GM18498 (cell line): Measurements from ENCODE around the gene TAGLN.
A peak's percentile ranks its signal among the peaks of the same experiment; 100 is the strongest.

Experiments
- ATAC-seq: cut with Tn5 transposase; IDR thresholded peaks from one replicate; pipeline ENCODE4 v1.9.1; 2021; ENCODE audit warnings: mild to moderate bottlenecking, moderate library complexity; ENCODE audit not compliant: unreplicated experiment

Gene TAGLN

DNA sequence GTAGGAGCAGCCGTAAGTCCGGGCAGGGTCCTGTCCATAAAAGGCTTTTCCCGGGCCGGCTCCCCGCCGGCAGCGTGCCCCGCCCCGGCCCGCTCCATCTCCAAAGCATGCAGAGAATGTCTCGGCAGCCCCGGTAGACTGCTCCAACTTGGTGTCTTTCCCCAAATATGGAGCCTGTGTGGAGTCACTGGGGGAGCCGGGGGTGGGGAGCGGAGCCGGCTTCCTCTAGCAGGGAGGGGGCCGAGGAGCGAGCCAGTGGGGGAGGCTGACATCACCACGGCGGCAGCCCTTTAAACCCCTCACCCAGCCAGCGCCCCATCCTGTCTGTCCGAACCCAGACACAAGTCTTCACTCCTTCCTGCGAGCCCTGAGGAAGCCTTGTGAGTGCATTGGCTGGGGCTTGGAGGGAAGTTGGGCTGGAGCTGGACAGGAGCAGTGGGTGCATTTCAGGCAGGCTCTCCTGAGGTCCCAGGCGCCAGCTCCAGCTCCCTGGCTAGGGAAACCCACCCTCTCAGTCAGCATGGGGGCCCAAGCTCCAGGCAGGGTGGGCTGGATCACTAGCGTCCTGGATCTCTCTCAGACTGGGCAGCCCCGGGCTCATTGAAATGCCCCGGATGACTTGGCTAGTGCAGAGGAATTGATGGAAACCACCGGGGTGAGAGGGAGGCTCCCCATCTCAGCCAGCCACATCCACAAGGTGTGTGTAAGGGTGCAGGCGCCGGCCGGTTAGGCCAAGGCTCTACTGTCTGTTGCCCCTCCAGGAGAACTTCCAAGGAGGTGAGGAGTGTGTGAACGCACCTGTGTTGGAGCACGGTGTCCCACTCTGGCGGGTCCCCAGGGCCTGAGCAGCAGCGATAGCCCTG is at the start of gene TAGLN:
TAGLN (plus strand) TSS at position 318 of the 863 bp plus-strand sequence. CDS start 3,644 bp downstream, outside the sequence.
- ATAC-seq = no peak

DNA sequence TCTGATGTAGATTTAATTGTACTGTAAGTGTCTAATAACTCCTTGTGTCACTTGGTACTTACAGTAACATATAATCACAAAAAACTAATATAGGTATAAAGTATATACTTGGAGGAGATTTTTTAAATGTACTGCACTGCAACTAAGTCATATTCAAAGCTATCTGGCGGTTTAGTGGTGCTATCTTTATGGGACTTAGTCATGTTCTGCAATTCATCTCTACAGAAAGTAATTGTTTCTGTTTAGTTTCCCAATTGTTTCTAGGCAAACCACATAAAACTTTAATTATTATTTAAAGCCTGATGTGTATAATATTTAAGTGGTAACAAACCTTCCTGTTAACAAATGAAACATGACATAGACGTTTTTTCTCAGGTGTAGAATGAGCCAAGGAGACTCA is 47.1 kb upstream of the TAGLN start:
- no peak for ATAC-seq

DNA sequence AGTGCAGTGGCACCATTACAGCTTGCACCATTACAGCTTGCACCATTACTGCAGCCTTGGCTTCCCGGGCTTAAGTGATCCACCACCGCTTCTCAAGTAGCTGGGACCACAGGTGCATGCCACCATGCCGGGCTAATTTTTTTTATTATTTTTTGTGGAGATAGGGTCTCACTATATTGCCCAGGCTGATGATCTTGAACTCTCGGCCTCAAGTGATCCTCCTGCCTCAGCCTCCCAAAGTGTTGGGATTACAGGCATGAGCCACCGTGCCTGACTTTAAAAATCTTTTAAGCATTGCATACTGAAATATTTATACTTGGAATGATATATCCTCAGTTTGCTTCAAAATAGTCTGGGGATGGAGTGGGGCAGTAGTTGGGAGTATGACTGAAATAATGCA is 44.7 kb upstream of the TAGLN start:
- no peak for ATAC-seq

DNA sequence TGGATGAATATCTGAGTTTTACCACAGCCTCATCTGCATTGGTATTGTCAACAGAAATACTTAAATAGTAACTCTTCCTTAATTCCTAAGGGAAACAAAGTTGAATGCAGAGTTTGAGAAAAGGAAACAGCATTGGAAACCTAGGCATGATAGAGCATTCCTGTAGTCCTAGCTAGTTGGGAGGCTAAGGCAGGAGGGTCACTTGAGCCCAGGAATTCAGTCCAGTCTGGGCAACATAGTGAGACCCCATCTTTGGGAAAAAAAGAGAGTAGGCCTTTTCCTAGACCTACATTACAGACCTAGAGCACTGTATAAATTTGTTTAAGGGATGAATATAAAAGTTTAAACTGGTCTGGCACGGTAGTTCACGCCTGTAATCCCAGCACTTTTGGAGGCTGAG is 41.7 kb upstream of the TAGLN start:
- no peak for ATAC-seq

DNA sequence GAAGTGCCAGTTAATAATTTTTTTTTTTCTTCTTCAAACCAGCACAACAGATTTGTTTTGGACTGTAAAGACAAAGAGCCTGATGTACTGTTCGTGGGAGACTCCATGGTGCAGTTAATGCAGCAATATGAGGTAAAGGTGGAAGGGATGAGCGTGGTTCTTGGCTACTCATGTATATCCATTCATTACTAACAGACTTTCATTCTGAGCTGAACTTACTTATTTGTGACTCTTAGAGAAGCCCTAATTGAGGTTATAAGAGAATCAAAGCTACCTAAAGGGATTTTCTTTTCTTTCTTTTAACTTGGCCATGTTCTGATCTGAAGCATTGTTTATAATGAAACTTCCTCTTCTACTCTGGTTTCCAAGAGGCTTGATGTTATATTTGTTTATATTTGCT is 39.3 kb upstream of the TAGLN start:
- ATAC-seq = no peak

DNA sequence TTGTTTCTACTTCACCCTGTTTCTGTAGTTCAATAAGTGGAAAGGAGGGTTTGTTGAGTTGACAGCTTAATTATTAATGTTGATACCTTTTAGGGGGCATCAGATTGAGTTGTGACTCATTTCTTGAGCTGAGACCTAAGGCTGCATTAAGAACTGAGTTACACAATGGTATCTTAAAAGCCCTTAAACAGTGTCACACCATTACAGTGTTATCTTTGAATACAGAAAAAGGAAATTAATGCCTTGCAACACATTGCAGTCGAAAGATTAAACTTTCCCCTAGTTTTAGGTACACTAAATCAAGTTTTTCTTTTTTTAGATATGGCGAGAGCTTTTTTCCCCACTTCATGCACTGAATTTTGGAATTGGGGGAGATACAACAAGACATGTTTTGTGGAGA is 38.3 kb upstream of the TAGLN start:
- no peak for ATAC-seq

DNA sequence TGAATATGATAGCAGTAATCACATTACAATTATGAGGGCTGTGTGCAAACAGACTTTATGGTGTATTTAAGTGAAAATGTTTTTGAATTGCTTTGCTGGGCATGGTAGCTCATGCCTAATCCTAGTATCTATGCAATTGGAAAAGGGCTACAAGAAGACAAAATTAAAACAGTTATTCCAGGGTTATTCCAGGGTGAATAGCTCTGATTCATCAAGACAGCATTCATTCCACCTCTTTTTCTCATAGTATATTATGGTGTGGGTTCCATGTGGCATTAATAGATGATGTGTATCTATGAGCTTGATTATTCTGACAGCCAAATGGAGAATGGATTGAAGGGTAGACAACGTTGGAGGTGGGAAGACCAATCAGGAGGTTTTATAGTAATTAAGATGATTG is 32.7 kb upstream of the TAGLN start:
- ATAC-seq = no peak

DNA sequence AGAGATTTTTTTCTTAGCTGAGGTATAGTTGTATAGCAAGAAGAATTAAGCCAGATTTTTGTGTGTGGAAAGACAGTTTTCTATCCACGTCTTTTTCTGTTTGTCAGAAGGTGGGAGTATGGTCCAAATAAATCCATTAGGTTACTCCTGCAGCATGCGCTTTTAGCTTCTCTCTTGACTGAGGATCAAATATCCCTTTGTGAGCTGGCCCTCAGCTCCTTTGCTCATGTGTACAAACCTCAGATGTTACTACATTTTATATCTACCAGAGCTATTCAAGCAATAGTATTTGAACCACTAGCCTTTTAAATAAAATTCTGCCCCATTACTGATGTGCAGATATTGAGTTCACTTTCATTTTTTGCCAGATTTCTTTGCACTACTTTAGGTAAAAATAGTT is 29.4 kb upstream of the TAGLN start:
- no peak for ATAC-seq

DNA sequence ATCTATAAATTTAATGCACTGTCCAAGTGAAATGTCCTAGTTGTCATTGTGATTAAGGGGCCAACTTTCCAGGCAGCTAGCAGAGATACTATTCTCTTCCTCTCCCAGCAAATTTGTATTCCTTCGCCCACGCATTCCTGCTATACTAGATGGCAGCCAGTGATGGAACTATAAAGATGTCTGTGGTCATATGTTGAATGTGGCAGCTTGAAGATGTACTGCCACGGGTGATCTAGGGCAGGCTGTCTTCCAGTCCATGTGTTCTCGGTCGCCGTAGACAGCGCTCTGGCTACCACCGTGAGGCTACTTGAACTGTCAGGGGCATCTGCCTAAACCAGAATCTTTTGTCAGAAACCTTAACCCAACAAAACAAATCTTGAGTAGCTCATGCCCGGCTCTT is 29.0 kb upstream of the TAGLN start:
- ATAC-seq = no peak

DNA sequence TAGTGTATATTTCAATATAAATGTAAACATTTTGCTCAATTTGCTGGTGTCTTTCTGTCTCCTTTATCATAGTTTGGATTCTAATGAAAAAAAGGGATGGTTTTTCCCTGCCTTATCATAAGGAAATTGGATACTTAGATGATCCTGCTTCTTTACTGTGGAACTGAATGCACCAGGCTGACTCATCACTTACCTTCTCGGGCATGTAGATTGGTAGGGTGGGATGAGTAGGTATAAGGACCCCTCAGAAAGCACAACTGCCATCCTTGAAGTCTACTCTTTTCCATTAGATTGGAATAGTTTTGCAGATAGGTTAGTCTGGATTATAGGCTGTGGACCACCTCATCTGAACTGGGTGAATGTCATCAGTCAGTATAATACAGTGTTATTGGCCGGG is 28.2 kb upstream of the TAGLN start:
- no peak for ATAC-seq

DNA sequence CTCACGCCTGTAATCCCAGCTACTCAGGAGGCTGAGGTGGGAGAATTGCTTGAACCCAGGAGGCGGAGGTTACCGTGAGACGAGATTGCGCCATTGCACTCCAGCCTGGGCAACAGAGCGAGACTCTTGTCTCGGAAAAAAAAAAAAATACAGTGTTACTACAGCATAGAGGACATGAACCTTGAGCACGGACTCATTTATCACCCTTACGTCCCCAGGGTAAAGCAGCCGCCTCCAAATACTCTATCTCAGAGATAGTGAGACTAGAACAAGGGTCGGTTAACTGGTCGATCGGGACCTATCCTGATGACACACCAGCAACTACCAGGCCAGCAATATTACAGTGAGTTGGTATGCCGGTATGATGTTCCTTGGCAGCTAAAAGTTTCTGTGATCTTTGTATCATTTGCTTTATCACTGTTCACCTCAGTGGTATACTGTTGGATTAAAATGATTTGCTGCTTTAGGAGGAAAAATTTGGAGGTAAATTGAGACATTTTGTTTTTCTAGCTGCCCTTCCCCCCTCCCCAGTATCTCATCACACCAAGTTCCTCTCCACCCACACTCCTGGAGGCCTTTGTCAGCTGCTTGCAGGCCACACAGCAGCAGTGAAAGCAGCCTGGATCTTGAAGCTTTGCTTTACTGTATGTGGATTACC is 27.6 kb upstream of the TAGLN start:
- ATAC-seq = no peak

DNA sequence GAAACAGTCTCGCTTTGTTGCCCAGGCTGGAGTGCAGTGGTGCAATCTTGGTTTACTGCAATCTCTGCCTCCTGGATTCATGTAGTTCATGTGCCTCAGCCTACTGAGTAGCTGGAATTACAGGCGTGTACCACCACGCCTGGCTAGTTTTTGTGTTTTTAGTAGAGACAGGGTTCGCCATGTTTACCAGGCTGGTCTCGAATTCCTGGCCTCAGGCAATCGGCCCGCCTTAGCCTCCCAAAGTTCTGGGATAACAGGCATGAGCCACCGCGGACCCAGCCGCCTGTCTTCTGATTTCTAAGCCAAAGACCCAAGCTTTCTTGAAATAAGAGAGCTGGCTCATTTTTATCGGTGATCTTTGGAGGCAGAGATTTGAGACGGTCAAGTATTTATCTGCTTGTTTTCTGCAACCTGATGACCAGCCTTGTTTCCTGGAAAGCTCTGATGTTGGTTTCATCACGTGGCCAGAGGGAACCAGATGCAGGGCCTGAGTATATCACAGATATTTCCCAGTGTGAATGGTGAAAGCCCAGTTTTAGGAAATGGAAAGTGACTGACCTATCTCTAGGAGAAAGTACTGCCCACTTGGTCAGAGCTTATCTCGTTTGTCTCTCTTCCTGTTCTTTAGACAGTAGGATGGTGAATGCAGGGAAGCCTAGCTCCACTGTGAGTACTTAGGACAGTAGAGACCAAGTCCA is 26.3 kb upstream of the TAGLN start:
- no peak for ATAC-seq

DNA sequence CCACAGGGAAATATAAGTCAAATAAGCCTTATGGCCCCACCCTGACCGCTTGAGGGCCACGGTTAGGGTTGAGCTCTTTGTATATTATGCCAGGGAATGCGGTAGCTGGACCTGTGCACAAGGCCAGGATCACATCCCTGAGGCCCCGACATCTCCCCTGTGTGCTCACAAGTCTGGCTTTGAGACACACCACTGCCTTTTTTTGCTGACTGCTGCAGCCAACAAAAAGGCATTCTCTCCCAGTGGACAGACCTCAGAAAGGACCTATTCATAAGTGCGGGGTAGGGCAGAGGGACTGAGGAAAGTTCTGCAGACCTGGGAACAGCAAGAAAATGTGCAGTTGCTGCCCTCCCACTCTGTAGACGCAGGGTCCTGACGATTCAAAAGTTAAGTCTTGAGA is 24.1 kb upstream of the TAGLN start:
- no peak for ATAC-seq

DNA sequence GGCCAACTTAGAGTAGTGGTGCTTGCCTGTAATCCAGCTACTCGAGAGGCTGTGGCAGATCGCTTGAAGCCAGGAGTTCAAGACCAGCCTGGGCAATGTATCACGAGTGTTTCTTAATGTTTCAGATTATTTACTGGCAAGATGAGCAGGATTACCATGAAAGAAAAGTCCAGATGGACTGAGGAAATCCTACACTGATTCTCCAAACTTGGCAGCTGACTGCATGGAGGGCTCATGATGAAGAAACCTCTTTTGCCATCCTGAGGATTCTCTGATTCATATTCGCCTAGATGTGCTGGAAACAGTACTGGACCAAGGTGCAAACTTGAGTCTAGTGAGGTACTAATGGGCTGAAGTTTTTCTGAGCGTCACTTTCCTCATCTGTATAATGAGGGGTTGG is 23.4 kb upstream of the TAGLN start:
- ATAC-seq = no peak

DNA sequence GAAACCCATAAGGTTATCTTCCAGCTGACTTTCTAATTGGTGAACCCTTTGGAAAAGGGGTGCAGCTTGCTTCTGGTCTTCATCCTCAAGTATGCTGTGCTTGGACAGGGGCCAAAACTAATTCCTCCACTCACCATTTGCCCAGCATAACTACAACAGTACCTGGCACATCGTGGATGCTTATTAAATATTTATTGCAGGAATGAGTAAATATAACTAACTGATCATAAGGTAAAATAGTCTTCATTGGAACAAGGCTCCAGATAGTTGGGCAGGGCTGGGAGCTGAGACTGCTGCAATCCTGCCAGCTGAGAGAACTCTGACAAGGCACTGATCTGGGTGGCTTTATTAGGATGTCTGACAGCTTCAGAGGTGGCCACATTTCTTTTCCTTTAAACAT is 23.0 kb upstream of the TAGLN start:
- ATAC-seq = no peak

DNA sequence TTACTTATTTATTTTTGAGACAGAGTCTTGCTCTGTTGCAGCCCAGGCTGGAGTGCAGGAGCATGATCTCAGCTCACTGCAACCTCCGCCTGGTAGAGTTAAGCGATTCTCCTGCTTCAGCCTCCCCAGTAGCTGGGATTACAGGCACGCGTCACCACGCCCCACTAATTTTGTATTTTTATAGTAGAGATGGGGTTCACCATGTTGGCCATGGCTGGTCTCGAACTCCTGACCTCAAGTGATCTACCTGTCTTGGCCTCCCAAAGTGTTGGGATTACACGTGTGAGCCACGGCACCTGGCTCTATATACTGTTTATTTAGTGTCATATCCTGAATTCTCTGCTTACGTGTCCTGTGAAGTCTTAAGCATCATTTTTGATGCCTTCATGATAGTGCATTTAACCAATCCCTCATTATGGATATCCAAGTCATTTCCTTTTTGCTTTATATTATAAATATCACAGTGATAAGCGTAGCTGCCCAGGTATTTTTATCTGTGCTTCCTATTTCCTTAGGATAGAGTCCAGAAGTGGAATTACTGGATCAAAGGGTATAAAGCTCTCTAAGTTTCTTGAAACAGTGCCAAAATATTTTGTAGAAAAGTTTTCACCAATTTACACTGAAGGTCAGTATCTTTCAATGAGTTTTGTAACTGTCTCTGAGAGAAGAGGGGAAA is 21.5 kb upstream of the TAGLN start:
- ATAC-seq = no peak

DNA sequence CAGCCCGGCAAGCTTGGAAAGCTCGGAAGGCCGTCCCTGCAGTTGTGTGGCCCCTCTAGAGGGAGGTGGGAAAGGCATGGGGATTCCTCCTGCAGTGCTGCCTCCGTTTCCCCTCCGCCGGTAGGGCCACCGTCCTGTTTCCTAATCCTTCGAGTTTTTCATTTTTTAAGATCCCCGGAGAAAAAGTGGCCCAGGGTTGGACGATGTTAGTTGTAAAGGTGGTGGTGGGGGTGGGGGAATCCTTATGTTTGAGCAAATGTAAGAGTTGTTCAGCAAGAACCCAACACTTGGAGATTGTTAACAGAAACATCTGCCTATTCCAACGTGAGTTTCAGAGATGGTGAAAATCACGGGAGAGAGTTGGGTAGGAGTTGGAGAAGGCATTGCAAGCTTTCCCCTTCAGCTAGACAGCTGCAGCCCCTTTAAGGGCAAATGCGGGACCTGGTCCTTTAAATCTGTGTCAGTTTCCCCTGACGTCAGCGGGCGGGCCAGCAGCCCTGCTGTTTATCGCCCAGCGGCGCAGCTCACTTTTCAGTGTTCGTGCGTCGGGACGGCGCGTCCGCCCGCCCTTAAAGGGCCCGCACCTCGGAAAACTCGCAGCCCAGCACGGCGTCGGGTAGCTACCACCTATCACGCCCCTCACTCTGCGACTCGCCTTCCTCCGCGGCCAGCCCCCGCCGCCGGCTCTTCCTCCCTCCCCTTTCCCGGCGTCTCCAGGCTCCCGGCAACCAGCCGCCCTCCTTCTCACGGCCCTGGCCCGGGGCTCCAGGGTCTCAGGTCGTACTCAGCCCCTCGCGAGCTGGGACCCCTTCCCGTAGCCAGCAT is 20.7 kb upstream of the TAGLN start, which contains the start of gene SIDT2:
SIDT2 (plus strand) TSS at position 534 of the 825 bp plus-strand sequence. CDS start 521 bp downstream, outside the sequence.
- peak; percentile 91 for ATAC-seq

DNA sequence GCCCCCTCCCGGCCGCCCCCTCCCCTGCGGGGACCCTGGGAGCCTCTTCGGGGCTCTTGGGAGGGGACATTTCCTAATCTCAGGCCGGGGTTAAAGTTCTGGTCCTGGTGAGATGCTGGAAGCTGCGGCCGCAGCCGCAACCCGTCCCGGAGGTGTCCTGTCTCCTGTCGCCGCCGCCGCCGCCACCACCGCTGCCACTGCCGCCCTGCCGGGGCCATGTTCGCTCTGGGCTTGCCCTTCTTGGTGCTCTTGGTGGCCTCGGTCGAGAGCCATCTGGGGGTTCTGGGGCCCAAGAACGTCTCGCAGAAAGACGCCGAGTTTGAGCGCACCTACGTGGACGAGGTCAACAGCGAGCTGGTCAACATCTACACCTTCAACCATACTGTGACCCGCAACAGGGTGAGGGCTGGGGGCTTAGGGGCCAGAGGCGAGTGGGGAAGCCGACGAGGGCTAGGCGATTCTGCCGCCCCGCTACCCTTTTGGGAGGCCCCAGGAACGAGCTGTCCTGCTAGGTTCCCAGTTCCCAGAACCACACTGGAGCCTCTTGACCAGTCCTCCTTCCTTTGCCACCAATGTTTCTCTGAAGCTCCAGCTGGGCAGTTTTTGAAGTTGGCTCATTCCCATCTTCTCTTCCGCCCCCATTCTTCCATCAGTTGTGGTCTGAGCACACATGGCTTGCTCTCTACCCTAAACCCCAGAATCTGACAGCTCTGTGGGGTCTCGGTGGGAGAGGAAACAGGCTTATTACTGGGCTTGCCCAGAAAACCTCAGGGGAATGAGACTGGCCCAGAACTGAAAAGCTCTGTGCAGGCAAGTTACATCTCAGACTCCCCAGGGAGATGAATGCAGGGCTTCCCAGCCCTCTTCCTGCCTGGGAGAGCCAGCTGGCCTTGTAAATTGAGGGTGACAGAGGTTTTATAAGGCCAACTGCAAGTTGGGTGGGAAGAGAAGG is 19.8 kb upstream of the TAGLN start:
- ATAC-seq = peak; percentile 33

DNA sequence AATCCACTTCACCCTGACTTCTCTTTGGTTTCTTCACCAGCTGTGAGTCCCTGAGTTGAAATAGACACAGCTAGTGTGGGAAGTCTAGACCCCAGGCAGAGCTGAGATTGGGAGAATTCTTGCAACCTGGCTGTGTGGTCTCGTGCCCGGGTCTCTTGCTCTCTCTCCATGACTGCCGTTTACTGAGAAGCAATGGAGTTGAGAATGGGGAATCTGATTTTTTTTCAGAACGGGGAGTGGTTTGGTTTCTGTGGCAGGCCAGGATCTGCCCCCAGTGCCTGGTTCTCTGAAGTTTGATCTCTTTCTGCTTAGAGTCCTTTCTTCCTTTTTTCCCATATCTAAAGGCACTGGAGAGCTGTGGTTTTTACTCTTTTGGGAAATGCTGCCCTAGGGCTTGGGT is 19.1 kb upstream of the TAGLN start:
- no peak for ATAC-seq
